ENCODE results near the gene MUC2.

GRCh38 chr11:1109918-1110705, 35.4 kb downstream of the MUC2 start:
- no peak for TF ChIP-seq EP300 (IDR thresholded peaks at IDR 0.05)
- TF ChIP-seq POLR2A (IDR thresholded peaks at IDR 0.05) = no peak
- TF ChIP-seq CTCF (IDR thresholded peaks at IDR 0.05) = no peak
- no peak for TF ChIP-seq POLR2AphosphoS5 (IDR thresholded peaks at IDR 0.05)

Data from stomach (tissue), 4 donors.